ENCODE measurements around the gene NUDT9.
A peak's percentile ranks its signal among the peaks of the same experiment; 100 is the strongest.
"Not testable (repeated sequence)": the region's sequence is repeated elsewhere in the genome, so short reads cannot be mapped to it uniquely, and the experiment has no call there.

Gene NUDT9

DNA sequence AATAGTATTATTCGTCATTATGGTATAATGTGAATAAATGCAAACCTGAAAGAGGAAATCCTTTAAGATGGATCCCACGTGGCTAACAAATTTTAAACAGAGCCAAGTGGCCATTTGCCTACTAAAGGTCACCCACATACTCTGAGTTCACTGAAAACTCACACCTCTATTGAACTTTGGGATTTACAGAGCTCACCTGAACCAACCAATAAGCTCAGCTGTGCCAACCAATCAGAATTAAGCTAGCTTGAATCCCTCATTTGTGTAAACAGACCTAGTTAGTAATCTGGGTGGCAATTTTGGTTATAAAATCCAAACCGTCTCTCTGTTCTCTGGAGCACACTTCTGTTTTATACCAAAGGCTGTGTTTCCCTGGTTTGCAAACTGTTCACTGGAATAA is 5.4 kb upstream of the NUDT9 start:
- peaks cover 17% of the 10 kb centered on the region for H3K9me3 ChIP-seq (ENCODE audit: severe bottlenecking)
- DNase-seq = no peak
- H3K27ac ChIP-seq = no peak overlapping the region

GRCh38 chr4:87418410-87418809 is 4.0 kb upstream of the NUDT9 start:
- peaks cover 18% of the 10 kb centered on the region for H3K9me3 ChIP-seq (ENCODE audit: severe bottlenecking)
- not testable (repeated sequence) for DNase-seq; H3K27ac ChIP-seq; H3K4me3 ChIP-seq (ENCODE audit: low read depth, low read length); H3K27me3 ChIP-seq (ENCODE audit: insufficient read depth, low read depth, severe bottlenecking); H3K36me3 ChIP-seq

More for the DNA sequence above, 5.4 kb upstream of the NUDT9 start:
- Histone ChIP-seq H3K36me3 (no peaks in the 10 kb centered on the region), H3K4me3 (ENCODE audit: low read depth, low read length) (no peak overlapping the region), H3K27me3 (ENCODE audit: insufficient read depth, low read depth, severe bottlenecking) (no peaks in the 10 kb centered on the region)
- TF ChIP-seq, protein P1, sequence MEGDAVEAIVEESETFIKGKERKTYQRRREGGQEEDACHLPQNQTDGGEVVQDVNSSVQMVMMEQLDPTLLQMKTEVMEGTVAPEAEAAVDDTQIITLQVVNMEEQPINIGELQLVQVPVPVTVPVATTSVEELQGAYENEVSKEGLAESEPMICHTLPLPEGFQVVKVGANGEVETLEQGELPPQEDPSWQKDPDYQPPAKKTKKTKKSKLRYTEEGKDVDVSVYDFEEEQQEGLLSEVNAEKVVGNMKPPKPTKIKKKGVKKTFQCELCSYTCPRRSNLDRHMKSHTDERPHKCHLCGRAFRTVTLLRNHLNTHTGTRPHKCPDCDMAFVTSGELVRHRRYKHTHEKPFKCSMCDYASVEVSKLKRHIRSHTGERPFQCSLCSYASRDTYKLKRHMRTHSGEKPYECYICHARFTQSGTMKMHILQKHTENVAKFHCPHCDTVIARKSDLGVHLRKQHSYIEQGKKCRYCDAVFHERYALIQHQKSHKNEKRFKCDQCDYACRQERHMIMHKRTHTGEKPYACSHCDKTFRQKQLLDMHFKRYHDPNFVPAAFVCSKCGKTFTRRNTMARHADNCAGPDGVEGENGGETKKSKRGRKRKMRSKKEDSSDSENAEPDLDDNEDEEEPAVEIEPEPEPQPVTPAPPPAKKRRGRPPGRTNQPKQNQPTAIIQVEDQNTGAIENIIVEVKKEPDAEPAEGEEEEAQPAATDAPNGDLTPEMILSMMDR (IDR thresholded peaks at IDR 0.05; ENCODE audit: low read depth, low read length) = no peak

DNA sequence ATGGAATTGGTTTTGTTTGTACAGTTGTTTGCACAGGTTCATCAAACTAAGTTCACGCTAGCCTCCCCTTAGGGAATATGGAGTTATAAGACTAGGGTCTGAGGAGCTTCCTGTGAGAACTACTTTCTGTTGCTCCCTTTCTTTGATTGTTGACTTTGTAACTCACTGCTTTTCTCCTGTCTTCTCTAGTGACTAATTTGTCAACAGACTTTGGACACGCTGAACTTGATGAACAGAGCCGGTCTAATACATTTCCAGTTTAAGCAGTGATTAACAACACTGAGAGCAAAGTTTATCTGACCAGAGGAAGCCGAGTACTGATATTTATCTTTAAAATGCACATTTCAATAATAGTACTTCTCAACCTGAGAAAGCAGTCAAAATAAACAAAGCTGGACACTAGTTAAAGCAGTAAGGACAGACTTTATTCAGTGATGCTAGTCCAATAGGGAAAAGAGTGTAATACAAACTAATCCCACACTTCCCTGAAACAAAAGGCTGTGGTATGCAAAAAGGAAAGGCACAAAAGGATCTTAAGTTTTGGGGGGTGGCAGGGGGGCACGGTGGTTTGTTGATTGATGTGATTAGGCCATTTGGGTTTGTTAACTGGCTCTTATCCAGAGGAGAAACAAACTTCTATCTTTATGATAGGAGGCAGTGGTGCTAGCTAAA is 2.7 kb upstream of the NUDT9 start:
- Histone ChIP-seq H3K9me3 (ENCODE audit: severe bottlenecking) (peaks cover 12% of the 10 kb centered on the region), H3K27me3 (ENCODE audit: insufficient read depth, low read depth, severe bottlenecking) (no peaks in the 10 kb centered on the region), H3K27ac (no peak overlapping the region), H3K36me3 (no peaks in the 10 kb centered on the region), H3K4me3 (ENCODE audit: low read depth, low read length) (no peak overlapping the region)
- TF ChIP-seq, protein P1 (IDR thresholded peaks at IDR 0.05; ENCODE audit: low read depth, low read length) = no peak
- DNase-seq = no peak

DNA sequence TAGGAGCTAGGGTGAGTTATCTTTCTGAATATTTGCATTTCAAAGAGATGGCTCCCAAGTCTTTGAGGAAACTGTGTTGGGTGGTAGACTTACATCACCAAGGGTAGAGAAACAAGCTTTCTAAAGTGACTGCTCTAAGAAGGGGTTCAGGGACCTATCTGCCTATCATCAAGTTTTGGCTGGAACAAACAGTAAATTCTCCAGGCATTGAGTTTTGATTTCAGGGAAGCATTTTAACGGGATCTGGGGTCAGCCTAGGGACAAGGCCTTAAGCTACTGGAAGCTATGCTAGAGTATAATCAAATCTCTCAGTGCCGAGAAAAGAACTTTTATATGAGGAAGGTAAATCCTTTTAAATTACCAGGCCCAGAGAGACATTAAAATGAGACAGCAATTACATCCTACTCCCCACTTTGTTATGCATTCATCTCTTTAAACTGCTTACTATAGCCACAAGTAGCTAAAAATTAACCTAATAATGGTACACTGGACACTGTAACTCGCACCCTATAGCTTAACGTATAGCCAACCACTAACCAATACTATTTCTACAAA is 2.0 kb upstream of the NUDT9 start:
- no peaks in the 10 kb centered on the region for H3K27me3 ChIP-seq (ENCODE audit: insufficient read depth, low read depth, severe bottlenecking)
- H3K36me3 ChIP-seq = no peaks in the 10 kb centered on the region
- no peak overlapping the region for H3K27ac ChIP-seq
- no peak overlapping the region for H3K4me3 ChIP-seq (ENCODE audit: low read depth, low read length)
- peaks cover 12% of the 10 kb centered on the region for H3K9me3 ChIP-seq (ENCODE audit: severe bottlenecking)
- TF ChIP-seq, protein P1 (IDR thresholded peaks at IDR 0.05; ENCODE audit: low read depth, low read length) = no peak
- no peak for DNase-seq

GRCh38 chr4:87423317-87424098 is 1.1 kb downstream of the NUDT9 start:
- Histone ChIP-seq H3K9me3 (ENCODE audit: severe bottlenecking) (peaks cover 2% of the 10 kb centered on the region), H3K27ac (peak overlapping the region; percentile 83), H3K27me3 (ENCODE audit: insufficient read depth, low read depth, severe bottlenecking) (no peaks in the 10 kb centered on the region), H3K36me3 (no peaks in the 10 kb centered on the region; the same call in 1 of the 2 replicates), H3K4me3 (ENCODE audit: low read depth, low read length) (peak overlapping the region; percentile 95)
- TF ChIP-seq, protein P1 (IDR thresholded peaks at IDR 0.05; ENCODE audit: low read depth, low read length) = no peak
- no peak for DNase-seq

DNA sequence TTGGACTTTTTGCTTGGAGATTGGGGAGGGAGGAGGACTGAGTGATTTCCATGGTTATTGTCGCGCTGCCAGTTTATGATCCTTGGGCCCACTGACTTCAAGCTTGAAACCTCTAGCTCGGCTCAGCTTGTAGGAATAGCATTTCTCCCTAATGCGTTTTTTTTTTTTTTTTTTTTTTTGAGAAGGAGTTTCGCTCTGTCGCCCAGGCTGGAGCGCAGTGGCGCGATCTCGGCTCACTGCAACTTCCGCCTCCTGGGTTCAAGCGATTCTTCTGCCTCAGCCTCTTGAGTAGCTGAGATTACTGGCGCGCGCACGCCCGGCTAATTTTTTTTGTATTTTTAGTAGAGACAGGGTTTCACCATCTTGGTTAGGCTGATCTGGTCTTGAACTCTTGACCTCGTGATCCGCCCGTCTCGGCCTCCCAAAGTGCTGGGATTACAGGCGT is 1.7 kb downstream of the NUDT9 start:
- H3K4me3 ChIP-seq (ENCODE audit: low read depth, low read length); H3K27me3 ChIP-seq (ENCODE audit: insufficient read depth, low read depth, severe bottlenecking); H3K36me3 ChIP-seq; H3K9me3 ChIP-seq (ENCODE audit: severe bottlenecking); DNase-seq; H3K27ac ChIP-seq: not testable (repeated sequence)
